Measurements from ENCODE around the gene MGAT4A.
"Not testable (repeated sequence)": the region's sequence is repeated elsewhere in the genome, so short reads cannot be mapped to it uniquely, and the experiment has no call there.

MGAT4A gene

DNA sequence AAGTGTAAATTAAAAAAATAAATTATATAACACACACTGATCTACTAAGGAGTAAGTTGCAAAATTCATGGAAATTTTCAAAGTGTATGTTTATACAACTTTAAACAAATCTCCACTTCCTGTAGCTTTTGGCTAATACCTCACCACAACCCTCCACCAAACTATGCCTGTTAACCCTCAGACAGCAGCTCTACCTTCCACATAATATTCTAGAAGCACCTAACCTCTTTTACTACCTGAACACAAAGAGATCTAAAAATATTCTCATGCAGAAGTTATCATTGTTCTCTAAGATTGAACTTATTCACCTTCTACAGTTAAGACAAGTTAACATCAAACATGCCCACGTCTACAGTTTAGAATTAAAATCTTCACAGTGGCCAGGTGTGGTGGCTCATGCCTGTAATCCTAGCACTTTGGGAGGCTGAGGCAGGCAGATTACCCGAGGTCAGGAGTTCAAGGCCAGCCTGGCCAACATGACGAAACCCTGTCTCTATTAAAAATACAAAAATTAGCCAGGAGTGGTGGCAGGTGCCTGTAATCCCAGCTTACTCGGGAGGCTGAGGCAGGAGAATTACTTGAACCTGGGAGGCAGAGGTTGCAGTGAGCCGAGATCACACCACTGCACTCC lies 2.7 kb downstream of the MGAT4A start:
- DNase-seq = not testable (repeated sequence)

GRCh38 chr2:98727369-98728087 lies 3.4 kb downstream of the MGAT4A start:
- no peak for DNase-seq

DNA sequence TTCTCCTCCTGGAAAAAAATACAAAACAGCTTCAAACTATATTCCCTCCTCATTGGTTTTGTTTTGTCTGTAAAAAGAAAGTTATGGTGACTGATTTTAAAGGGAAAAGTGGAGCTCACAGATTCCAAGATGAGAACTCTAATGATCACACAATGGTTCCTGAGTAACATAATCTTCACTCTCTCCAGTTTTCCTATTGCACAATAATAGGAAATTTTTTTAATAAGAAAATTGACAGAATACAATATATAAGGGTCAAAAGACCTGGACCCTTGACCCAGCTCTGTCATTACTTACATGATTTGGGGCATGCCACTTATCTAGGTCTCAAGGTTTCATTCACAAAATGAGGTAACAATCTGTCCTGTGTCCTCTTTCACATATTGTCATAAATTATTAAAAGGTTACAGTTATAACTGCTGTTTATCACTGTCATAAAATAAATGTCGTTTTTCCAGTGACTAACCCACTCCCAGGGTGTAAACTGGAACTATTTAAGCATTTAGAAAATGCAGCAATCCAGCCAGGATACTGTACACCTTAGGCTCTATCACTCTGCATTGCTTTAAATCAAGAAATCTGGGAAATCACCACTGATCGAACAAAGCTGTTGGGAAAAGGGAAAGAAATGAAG lies 4.1 kb downstream of the MGAT4A start:
- no peak for DNase-seq

GRCh38 chr2:98726205-98726604 lies 4.7 kb downstream of the MGAT4A start:
- no peak for DNase-seq

DNA sequence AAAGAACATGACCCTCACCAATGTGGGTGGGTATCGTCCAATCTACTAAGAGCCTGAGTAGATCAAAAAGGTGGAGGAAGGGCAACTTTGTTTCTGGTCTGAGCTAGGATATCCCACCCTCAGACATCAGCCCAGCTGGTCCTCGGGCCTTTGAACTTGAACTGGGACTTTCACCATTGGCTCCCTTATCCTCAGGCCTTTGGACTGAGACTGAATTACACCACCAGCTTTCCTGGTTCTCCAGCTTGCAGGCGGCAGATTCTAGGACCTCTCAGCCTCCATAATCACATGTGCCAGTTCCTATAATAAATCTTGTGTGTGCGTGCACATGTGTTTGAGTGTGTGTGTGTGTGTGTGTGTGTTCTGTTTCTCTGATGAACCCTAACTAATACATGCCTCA lies 10.6 kb downstream of the MGAT4A start:
- no peak for DNase-seq

DNA sequence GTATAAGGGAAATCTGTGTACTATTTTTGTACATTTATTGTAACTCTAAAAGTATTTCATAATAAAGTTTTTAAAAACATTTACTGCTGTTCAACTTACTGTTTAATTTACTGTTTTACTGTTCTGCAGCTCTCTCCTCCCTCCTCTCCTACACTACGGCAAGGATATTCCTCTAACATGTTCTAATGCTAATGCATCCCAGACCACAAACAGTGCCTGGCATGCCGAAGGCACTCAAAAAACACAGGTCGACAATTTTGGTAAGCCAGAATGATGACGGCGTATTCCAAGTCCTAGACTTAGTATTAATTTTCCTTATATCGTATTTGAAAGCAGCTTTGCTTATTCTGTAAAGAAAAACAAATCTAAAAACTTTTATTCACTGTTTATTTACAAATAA lies 13.3 kb downstream of the MGAT4A start:
- DNase-seq = no peak

GRCh38 chr2:98716786-98717185 lies 14.1 kb downstream of the MGAT4A start:
- no peak for DNase-seq

DNA sequence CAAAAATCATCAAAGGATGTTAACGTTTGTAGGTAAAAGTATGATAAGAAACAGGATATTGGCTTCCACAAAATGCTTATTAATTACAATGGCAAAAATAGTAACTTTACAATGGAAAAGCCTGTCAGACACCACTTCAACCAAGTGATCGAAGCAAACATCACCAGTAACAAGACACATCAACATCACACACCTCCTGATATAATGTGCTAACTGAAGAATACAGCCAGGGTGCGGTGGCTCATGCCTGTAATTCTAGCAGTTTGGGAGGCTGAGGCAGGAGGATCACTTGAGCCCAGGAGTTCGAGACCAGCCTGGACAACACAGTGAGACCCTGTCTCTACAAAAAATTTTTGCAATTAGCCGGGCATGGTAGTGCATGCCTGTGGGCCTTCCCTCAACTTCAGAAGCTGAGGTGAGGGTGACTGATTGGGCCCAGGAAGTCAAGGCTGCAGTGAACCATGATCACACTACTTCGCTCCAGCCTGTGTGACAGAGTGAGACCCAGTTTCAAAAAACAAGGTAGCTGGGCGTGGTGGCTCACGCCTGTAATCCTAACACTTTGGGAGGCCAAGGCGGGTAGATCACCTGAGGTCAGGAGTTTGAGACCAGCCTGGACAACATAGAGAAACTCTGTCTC lies 15.0 kb downstream of the MGAT4A start:
- DNase-seq = no peak

GRCh38 chr2:98713332-98714015 lies 17.5 kb downstream of the MGAT4A start:
- DNase-seq = no peak

- DNase-seq = no peak
Observed at GRCh38 chr2:98712145-98712544, 18.8 kb downstream of the MGAT4A start.

- DNase-seq = no peak
Observed at GRCh38 chr2:98711506-98711905, 19.4 kb downstream of the MGAT4A start.

DNA sequence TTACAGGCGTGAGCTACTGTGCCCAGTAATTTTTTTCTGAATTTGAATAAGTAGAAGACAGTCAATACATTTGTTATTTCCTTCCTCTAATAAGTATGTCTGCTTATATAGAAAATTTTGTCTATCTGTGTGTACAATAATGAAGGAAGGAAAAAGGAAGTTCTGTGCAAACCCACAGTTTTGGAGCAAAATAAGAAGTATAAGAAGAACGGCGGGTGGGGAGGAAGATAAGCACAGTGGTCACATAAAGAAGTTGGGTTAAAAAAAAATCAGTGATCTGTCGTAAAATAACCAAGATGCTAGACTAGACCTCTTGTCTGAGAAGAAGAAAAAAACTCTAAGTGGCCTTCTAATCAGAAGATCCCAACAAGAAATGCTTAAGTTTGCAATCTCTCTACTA lies 20.2 kb downstream of the MGAT4A start:
- no peak for DNase-seq

GRCh38 chr2:98709535-98709934 lies 21.4 kb downstream of the MGAT4A start:
- DNase-seq = no peak

- DNase-seq = no peak
Observed at GRCh38 chr2:98708396-98709186, 22.3 kb downstream of the MGAT4A start.

GRCh38 chr2:98706591-98706990 lies 24.3 kb downstream of the MGAT4A start:
- no peak for DNase-seq

DNA sequence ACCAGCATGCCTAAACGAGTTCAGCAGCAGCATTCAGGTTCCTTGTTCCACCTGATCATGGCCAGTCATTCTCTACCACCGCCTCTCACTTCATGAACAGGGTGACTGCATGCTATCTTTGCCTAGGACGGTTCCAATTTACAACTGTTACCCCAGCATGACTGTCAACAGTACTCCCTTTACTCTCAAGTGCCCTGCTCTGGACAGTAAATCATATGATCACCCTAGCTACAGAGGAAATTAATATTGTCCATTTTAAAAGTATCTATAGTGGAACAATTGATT lies 25.7 kb downstream of the MGAT4A start:
- DNase-seq = no peak

DNA sequence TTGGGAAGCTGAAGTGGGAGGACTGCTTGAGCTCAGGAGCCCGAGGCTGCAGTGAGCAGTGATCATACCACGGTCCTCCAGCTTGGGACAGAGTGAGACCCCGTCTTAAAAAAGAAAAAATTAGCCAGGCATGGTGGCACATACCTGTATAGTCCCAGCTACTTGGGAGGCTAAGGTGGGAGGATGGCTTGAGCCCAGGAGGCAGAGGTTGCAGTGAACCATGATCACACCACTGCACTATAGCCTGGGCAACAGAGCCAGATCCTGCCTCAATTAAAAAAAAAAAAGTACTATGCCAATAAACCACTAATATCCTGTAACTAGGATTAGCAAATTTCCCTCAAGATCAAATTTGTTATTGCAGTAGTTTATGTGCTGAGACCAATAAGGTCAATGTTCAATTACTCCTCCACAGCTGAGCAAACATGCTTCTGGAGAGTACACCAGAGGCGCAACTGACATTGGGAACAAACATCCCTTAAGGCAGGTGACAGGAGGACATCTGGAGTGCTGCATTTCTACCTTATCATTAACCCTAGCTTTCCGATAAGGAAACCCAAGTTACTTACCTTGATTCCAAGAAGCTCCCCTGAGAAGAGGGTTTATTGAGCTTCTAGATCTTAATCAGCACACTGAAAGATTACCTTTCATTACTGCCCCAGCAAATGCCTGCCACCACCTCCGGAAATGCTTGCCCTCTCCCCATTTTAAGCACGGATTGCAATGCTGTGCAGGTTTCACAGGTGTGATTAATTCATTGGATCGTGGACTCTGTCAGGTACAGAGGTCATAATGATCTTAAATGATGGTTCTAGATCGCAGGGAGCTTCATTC lies 26.2 kb downstream of the MGAT4A start:
- no peak for DNase-seq

DNA sequence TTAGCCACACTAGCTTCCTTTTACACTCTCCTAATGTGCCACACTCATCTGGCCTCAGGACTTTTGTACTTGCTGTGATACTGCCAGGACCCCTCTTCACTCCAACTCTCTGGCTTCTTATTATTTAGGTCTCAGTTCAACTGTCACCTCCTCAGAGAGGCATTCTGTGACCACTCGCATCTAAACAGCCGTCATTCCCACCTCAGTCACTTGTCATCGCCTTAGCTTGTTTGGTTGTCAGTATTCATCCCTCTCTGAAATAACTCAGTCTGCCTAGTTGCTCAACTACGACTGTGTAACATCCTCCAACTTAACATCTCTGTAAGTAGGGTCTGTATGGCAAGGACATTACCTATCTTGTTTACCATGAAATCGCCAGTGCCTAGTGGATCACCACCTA lies 27.2 kb downstream of the MGAT4A start:
- no peak for DNase-seq

DNA sequence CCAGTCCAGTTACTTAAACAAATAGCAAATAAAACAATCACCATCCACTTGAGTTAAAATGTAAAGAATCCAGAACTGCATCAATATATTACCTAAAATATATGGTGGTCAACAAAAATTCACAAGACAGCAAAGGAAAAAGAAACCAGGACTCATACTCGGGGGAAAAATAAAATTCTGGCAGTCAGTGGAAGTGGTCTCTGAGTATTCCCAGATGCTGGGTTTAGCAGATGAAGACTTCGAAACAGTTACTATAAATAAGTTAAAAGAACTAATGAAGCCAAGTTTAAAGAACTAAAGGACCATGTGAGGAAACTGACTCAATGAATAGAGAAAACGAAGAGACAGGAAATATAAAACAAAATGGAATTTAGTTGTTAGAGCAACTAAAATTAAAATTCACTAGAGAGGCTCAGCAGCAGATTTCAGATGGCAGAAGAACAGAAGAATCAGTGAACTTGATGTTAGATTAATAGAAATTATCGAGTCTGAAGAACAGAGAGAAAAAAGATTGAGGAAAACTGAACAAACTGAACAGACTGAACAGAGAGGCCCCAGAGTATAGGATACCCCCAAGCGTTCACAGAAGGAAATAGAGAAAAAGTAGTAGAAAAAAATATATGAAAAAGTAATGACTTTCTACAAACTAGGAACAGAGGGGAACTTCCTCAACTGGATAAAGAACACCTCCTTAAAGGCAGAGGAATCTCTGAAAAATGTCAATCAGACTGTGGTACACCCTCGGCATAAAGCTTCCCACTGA lies 27.9 kb downstream of the MGAT4A start:
- DNase-seq = no peak

GRCh38 chr2:98702127-98702802 lies 28.7 kb downstream of the MGAT4A start:
- DNase-seq = no peak
